GM21529 (cell line): ENCODE results near the gene KRTAP1-1.
"Not testable (repeated sequence)": the region's sequence is repeated elsewhere in the genome, so short reads cannot be mapped to it uniquely, and the experiment has no call there.

ENCODE experiments used
- ATAC-seq: cut with Tn5 transposase; IDR thresholded peaks from one replicate; pipeline ENCODE4 v1.9.1; 2021; ENCODE audit not compliant: unreplicated experiment

Gene KRTAP1-1

DNA sequence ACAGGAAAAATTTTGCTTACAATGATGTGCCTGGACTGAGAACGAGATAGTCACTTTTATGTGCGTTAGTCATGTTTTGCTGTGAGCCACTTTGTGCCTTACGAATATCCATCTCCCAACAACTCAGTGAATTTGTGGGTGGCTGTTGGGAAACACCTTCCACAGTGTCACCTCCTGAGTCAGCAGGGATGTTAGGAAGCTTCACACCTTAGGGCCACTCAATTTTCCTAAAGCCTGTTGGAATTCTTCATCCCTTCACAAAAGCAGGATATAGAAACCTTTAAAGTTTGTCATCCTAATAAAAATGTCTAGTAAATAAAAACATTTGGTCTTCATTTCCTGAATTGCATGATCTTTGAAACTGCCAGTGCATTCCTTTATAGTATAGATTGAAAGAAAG lies 28.1 kb downstream of the KRTAP1-1 start:
- ATAC-seq = no peak

GRCh38 chr17:41012326-41013120 lies 28.7 kb downstream of the KRTAP1-1 start:
- no peak for ATAC-seq

DNA sequence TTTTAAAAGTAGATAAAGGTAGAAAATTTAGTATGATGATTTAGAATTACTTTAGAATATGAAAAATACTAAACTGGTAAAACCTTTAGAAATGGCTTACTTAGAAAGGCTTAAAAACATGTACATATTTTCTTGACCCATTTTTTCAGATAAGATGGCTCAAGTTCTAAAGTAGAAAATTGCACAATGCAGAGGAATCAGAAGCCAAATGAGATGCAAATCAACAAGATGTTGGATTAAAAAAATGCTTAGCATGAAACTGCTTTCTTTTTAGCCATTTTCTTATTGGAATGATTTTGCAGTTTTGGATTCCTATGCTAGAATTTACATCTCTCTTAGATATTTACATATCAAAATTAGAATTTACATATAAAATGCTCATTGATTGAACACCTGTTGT lies 30.8 kb downstream of the KRTAP1-1 start:
- no peak for ATAC-seq

DNA sequence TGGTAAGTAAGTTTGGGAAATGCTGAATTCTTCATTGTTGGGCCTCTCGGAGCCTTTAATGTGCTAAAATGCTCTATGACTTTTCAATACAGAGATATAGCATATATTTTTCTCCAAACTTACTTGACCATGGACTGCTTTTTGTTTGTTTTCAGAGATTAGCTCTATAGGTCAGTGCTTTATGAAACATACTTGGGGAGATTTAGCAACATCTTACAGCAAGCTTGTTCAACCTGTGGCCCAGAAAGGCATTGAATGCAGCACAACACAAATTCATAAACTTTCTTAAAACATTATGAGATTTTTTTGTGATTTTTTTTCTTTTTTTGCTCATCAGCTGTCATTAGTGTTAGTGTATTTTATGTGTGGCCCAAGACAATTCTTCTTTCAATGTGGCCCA lies 31.3 kb downstream of the KRTAP1-1 start:
- ATAC-seq = no peak

GRCh38 chr17:41009301-41009760 lies 31.9 kb downstream of the KRTAP1-1 start:
- no peak for ATAC-seq

DNA sequence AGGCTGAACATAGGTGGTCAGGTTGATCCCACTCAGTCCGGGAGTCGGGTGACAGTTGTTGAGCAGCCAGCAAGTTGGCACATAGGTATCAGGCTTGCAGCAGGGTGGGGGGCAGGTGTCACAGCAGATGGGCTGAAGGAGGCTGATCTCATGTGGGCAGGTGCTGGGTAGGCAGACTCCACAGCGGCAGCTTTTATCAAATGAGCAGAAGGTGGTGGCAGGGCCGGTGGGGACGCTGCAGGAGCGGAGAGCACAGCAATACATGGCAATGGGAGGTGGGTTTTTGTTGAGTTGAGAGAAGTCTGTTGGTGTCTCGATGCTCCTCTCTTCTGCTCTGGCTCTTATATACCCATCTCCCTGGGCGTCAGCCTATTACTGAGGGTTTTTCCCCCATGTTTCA lies 32.4 kb downstream of the KRTAP1-1 start, which contains the start of gene KRTAP3-1:
Gene KRTAP3-1, minus strand, starts transcription at position 318 of the 400 bp plus-strand sequence. Its CDS starts 54 bp downstream, at position 264.
- ATAC-seq = no peak

- ATAC-seq = no peak
These were observed 36.9 kb downstream of the KRTAP1-1 start for GRCh38 chr17:41004397-41004796.

DNA sequence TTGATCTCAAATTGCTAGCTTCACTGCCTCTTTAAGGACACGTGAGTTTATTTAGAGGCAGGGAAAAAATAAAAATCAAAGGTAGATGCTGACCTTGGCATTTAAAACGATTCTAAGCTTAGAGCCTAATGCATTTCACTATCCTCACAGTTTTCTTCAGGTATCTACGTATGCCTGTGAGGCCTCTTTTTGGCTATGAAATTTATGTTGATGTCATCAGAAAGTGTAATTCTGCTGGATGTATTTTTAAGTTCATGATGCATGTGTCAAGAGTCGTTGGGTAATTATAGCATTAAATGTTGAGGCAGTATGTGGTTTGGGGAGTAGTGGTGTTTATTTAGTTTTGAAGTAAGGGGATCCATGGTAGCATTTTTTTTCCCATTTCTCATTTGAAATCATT lies 37.3 kb downstream of the KRTAP1-1 start:
- ATAC-seq = no peak

- no peak for ATAC-seq
These were observed 38.4 kb downstream of the KRTAP1-1 start for GRCh38 chr17:41002814-41003213.

- ATAC-seq = no peak
These were observed 39.5 kb downstream of the KRTAP1-1 start for GRCh38 chr17:41001795-41002194.

DNA sequence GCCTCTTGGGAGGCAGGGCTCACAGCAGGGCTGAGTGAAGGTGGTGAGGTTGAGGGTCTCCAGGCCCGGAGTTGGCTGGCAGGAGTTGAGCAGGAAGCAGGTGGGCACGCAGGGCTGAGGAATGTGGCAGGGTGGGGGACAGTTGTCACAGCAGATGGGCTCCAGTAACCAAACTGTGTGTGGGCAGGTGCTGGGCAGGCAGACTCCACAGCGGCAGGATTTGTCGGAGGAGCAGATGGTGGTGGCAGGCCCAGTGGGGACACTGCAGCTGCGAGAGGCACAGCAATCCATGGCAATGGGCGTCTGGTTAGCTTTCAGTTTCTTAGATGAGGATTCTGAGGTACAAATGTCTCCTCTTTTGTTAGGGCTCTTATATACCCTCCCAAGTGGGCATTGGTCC lies 41.7 kb downstream of the KRTAP1-1 start, which contains the start of gene KRTAP3-2:
Gene KRTAP3-2, minus strand, starts transcription at position 344 of the 400 bp plus-strand sequence. Its CDS starts 53 bp downstream, at position 291.
- not testable (repeated sequence) for ATAC-seq

DNA sequence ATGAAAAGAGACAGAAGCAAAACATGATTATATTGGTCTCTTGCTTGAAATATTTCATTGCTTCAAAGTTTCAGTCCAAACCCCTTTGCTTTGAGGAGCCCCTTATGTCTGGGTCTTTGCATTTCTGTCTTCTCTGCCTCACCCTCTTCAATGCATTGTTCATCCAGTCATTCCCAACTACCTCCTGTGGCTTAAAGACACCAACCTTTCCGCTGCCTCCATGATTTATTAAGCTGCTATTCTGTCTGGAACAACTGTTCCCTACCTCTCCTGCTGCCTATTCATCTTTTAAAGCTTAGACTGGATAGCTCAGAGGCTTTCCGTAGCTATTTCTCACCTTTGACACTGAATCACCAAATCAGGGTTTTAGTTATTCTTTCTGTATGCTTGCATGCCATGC lies 43.9 kb downstream of the KRTAP1-1 start:
- no peak for ATAC-seq

DNA sequence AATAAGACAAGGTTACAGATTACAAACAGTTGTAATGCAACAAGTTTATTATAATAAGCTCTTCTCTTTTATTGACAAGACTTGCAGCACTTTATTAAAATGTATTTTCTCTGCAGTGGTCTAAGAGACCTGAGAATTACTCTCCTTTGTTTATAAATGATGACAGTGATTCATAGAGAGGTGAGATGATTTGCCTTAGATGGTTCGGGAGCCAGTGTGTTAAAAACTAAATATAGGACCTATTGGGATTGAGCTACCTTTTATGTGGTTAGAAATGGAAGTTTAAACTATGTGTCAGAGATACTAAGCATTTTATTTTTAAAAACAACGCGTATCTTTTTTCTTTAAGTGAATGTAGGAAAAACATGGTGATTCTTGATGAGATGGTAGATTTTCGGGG lies 44.4 kb downstream of the KRTAP1-1 start:
- ATAC-seq = no peak

DNA sequence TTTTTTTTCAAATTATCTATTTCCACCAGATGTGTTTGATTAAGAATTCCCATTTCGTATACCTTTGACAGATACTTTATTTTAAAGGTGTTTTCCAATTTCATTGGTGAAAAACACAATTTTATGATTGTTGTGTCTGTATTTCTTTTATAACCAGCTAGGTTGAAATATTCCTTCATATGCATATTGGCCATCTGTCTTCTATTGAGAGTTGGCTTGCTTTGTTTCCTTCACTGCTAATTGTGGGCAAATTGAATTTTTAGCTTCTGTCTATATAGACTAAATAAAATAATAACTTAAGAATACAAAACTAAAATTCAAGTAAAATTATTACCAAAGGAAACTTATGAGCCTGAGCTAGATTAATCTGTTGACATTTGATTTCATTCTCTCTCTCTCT lies 46.1 kb downstream of the KRTAP1-1 start:
- no peak for ATAC-seq

- ATAC-seq = no peak
These were observed 47.4 kb downstream of the KRTAP1-1 start, which contains the start of gene KRTAP3-3 for GRCh38 chr17:40993839-40994238. Gene KRTAP3-3, minus strand, starts transcription at chr17:40994164. Its CDS starts 67 bp downstream, at chr17:40994097.

- ATAC-seq = no peak
These were observed 48.2 kb downstream of the KRTAP1-1 start for GRCh38 chr17:40993084-40993483.

DNA sequence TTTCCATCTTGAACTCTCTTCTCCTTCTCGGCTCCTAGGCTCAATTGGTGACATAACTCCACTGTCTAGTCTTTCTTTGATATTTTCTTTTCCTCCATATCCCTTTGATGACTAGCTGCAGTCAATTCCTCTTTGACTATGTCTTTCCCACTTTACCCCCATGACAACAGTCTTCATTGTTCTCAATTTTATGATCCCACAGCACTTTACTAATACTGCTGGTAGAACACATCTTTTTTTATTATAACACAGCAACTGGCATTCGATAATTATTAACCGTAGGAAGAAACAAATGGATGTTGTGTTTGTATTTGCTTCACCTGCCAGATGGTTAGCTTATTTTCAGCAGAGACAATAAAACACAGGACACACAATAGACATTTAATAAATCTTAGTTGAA lies 48.6 kb downstream of the KRTAP1-1 start:
- no peak for ATAC-seq
